IPS DF 6.9 (cell line): ENCODE data around the gene HOXC9.

Source experiments
- DNase-seq: peaks from one replicate; pipeline ENCODE4 v3.0.0-alpha.2; 2013; ENCODE audit warnings: low read depth, low spot score
- H3K27ac ChIP-seq: one replicate; pipeline ENCODE4 v1.5.1; 2013; ENCODE audit warnings: low read length, control low read depth
- H3K27me3 ChIP-seq: 2 replicates; pipeline ENCODE4 v1.6.1; 2013; ENCODE audit warnings: mild to moderate bottlenecking, low read length; ENCODE audit not compliant: control insufficient read depth, insufficient read depth
- H3K36me3 ChIP-seq: 2 replicates; pipeline ENCODE4 v1.6.1; 2013; ENCODE audit warnings: low read length; ENCODE audit not compliant: control insufficient read depth, insufficient read depth
- H3K4me1 ChIP-seq: 2 replicates; pipeline ENCODE4 v1.6.1; 2013; ENCODE audit warnings: low read length; ENCODE audit not compliant: control insufficient read depth, insufficient read depth
- H3K4me3 ChIP-seq: 2 replicates; pipeline ENCODE4 v1.5.1; 2013; ENCODE audit warnings: mild to moderate bottlenecking, low read length
- H3K9me3 ChIP-seq: 2 replicates; pipeline ENCODE4 v1.6.1; 2013; ENCODE audit warnings: low read length, inconsistent platforms; ENCODE audit not compliant: control insufficient read depth, insufficient read depth
- WGBS: extraction: QIAGEN DNeasy Blood & Tissue Kit; methylation state at CpG from one replicate; pipeline ENCODE4 v1.1.7; 2013; ENCODE audit warnings: mixed read lengths, missing lambda C conversion rate; ENCODE audit not compliant: insufficient read length, insufficient coverage; 5-methylcytosine and 5-hydroxymethylcytosine counted together

Gene HOXC9

GRCh38 chr12:53955036-53955775 is 44.8 kb upstream of the HOXC9 start:
- WGBS = no CpG with 5 or more reads among the region's 86 CpGs
- no peaks in the 10 kb centered on the region for H3K9me3 ChIP-seq
- no peak overlapping the region for H3K4me3 ChIP-seq
- no peak for DNase-seq
- H3K27ac ChIP-seq = no peak overlapping the region
- peaks cover 2% of the 10 kb centered on the region; the same call in 1 of the 2 replicates for H3K4me1 ChIP-seq
- peaks cover 97% of the 10 kb centered on the region for H3K27me3 ChIP-seq
- no peaks in the 10 kb centered on the region for H3K36me3 ChIP-seq

GRCh38 chr12:53955776-53956250 is 44.1 kb upstream of the HOXC9 start:
- H3K27me3 ChIP-seq = peaks cover 97% of the 10 kb centered on the region
- H3K27ac ChIP-seq = no peak overlapping the region
- H3K36me3 ChIP-seq = no peaks in the 10 kb centered on the region
- H3K4me3 ChIP-seq = no peak overlapping the region
- 100% methylated on average over 2 of the region's 10 CpGs for WGBS
- no peak for DNase-seq
- no peaks in the 10 kb centered on the region for H3K9me3 ChIP-seq
- peaks cover 2% of the 10 kb centered on the region; the same call in 1 of the 2 replicates for H3K4me1 ChIP-seq

- Histone ChIP-seq H3K27me3 (peaks cover 97% of the 10 kb centered on the region), H3K36me3 (no peaks in the 10 kb centered on the region), H3K4me1 (peaks cover 5% of the 10 kb centered on the region; the same call in 1 of the 2 replicates), H3K27ac (no peak overlapping the region), H3K4me3 (no peak overlapping the region), H3K9me3 (no peaks in the 10 kb centered on the region)
- WGBS = no CpG with 5 or more reads among the region's 25 CpGs
- no peak for DNase-seq
These were observed 43.6 kb upstream of the HOXC9 start for GRCh38 chr12:53956251-53956887.

GRCh38 chr12:53956914-53957536 is 42.9 kb upstream of the HOXC9 start:
- Histone ChIP-seq H3K27ac (no peak overlapping the region), H3K36me3 (no peaks in the 10 kb centered on the region), H3K9me3 (no peaks in the 10 kb centered on the region), H3K4me3 (no peak overlapping the region), H3K4me1 (peaks cover 7% of the 10 kb centered on the region; the same call in 1 of the 2 replicates), H3K27me3 (peaks cover 97% of the 10 kb centered on the region)
- DNase-seq = no peak
- no CpG with 5 or more reads among the region's 11 CpGs for WGBS

GRCh38 chr12:53958128-53958527 is 41.8 kb upstream of the HOXC9 start:
- no peak overlapping the region for H3K27ac ChIP-seq
- no peaks in the 10 kb centered on the region for H3K36me3 ChIP-seq
- H3K9me3 ChIP-seq = no peaks in the 10 kb centered on the region
- peaks cover 97% of the 10 kb centered on the region for H3K27me3 ChIP-seq
- H3K4me1 ChIP-seq = peaks cover 7% of the 10 kb centered on the region; the same call in 1 of the 2 replicates
- no peak overlapping the region for H3K4me3 ChIP-seq
- WGBS = no CpG with 5 or more reads among the region's 3 CpGs
- no peak for DNase-seq

- H3K27ac ChIP-seq = no peak overlapping the region
- H3K4me3 ChIP-seq = no peak overlapping the region
- no peak for DNase-seq
- no peaks in the 10 kb centered on the region for H3K9me3 ChIP-seq
- no peaks in the 10 kb centered on the region for H3K36me3 ChIP-seq
- H3K27me3 ChIP-seq = peaks cover 98% of the 10 kb centered on the region
- peaks cover 7% of the 10 kb centered on the region; the same call in 1 of the 2 replicates for H3K4me1 ChIP-seq
- WGBS = no CpG with 5 or more reads among the region's 4 CpGs
These were observed 40.6 kb upstream of the HOXC9 start for GRCh38 chr12:53959314-53959713.

- no peak for DNase-seq
- WGBS = no CpG with 5 or more reads among the region's 39 CpGs
- no peaks in the 10 kb centered on the region for H3K36me3 ChIP-seq
- H3K27ac ChIP-seq = no peak overlapping the region
- H3K4me3 ChIP-seq = no peak overlapping the region
- H3K9me3 ChIP-seq = no peaks in the 10 kb centered on the region
- H3K4me1 ChIP-seq = peaks cover 5% of the 10 kb centered on the region; the same call in 1 of the 2 replicates
- peaks cover 99% of the 10 kb centered on the region for H3K27me3 ChIP-seq
These were observed 39.6 kb upstream of the HOXC9 start for GRCh38 chr12:53960187-53961024.

GRCh38 chr12:53961025-53961761 is 38.8 kb upstream of the HOXC9 start:
- Histone ChIP-seq H3K9me3 (no peaks in the 10 kb centered on the region), H3K27ac (no peak overlapping the region), H3K4me3 (no peak overlapping the region), H3K27me3 (peaks cover 93% of the 10 kb centered on the region), H3K4me1 (peaks cover 5% of the 10 kb centered on the region; the same call in 1 of the 2 replicates), H3K36me3 (no peaks in the 10 kb centered on the region)
- DNase-seq = no peak
- no CpG with 5 or more reads among the region's 72 CpGs for WGBS

GRCh38 chr12:53963005-53963404 is 37.0 kb upstream of the HOXC9 start:
- no peak overlapping the region for H3K4me3 ChIP-seq
- no peaks in the 10 kb centered on the region for H3K9me3 ChIP-seq
- no peaks in the 10 kb centered on the region for H3K36me3 ChIP-seq
- peaks cover 93% of the 10 kb centered on the region for H3K27me3 ChIP-seq
- no peak for DNase-seq
- no CpG with 5 or more reads among the region's 7 CpGs for whole genome bisulfite sequencing
- H3K4me1 ChIP-seq = peaks cover 5% of the 10 kb centered on the region; the same call in 1 of the 2 replicates
- no peak overlapping the region for H3K27ac ChIP-seq
